K562 (cell line): ENCODE measurements around the gene SRP72. TPM values are rescaled to one million over a fixed set of nuclear protein-coding genes. Genes with fewer than 3 reads are reported as not detected.
A peak's percentile ranks its signal among the peaks of the same experiment; 100 is the strongest.

ENCODE experiments used
- CTCFL ChIP-seq: IDR thresholded peaks from 2 replicates; pipeline ENCODE4 v1.6.1; 2011; ENCODE audit warnings: borderline replicate concordance, low read depth, mild to moderate bottlenecking, moderate library complexity, low read length; ENCODE audit not compliant: insufficient read depth, poor library complexity, severe bottlenecking
- CXXC5 ChIP-seq: fragments of 250-450 bp; sonication (Bioruptor Pico); IDR thresholded peaks from 2 replicates; pipeline ENCODE4 v1.8.0; 2022; ENCODE audit warnings: inconsistent platforms, mild to moderate bottlenecking, moderate library complexity
- ELF1 ChIP-seq: fragments of 200-800 bp; sonication (Bioruptor generic); IDR thresholded peaks from 2 replicates; pipeline ENCODE4 v1.6.1; 2016; ENCODE audit warnings: missing genetic modification characterization, missing compliant biosample characterization
- FOXJ3 ChIP-seq: sonication (generic); formaldehyde crosslinking; IDR thresholded peaks from 2 replicates; pipeline ENCODE4 v1.4.0; 2020; ENCODE audit warnings: mild to moderate bottlenecking, missing genetic modification reagents
- GABPA ChIP-seq: fragments of 200-800 bp; sonication (Bioruptor generic); conservative IDR thresholded peaks from 2 replicates; pipeline ENCODE4 v1.6.1; 2016; ENCODE audit warnings: low read depth, missing genetic modification characterization, missing compliant biosample characterization
- KLF1 ChIP-seq: fragments of 450-650 bp; IDR thresholded peaks from 2 replicates; pipeline ENCODE4 v1.6.1; 2016; ENCODE audit warnings: missing genetic modification characterization, missing compliant biosample characterization
- MBD2 ChIP-seq: sonication (generic); IDR thresholded peaks from 2 replicates; pipeline ENCODE4 v1.6.1; 2016; ENCODE audit warnings: low read depth, borderline replicate concordance
- NR2C2 ChIP-seq, 2 experiments: fragments of 200-800 bp in 1 of 2; sonication (Bioruptor generic) in 1 of 2; sonication (generic) in 1 of 2; formaldehyde crosslinking in 1 of 2; IDR thresholded peaks; 2 replicates each; pipeline versions ENCODE4 v1.6.1 to v1.8.0; 2016 to 2022; ENCODE audit warnings: mild to moderate bottlenecking in 1 of 2, missing compliant biosample characterization in 1 of 2, missing genetic modification characterization in 1 of 2, missing genetic modification reagents in 1 of 2
- SP1 ChIP-seq: sonication (generic); formaldehyde crosslinking; IDR thresholded peaks from 2 replicates; pipeline ENCODE4 v1.8.1; 2022; ENCODE audit warnings: mild to moderate bottlenecking, missing genetic modification reagents
- USF2 ChIP-seq: sonication (generic); formaldehyde crosslinking; IDR thresholded peaks from 2 replicates; pipeline ENCODE4 v1.5.0; 2020; ENCODE audit warnings: missing genetic modification reagents
- ZBTB1 ChIP-seq: sonication (generic); formaldehyde crosslinking; IDR thresholded peaks from 2 replicates; pipeline ENCODE4 v1.8.1; 2023; ENCODE audit warnings: missing genetic modification reagents, low read depth, mild to moderate bottlenecking, borderline replicate concordance
- ZBTB12 ChIP-seq: fragments of 250-450 bp; sonication (Bioruptor Pico); IDR thresholded peaks from 2 replicates; pipeline ENCODE4 v1.4.0; 2020
- ZBTB43 ChIP-seq: sonication (generic); formaldehyde crosslinking; IDR thresholded peaks from 2 replicates; pipeline ENCODE4 v1.8.0; 2023; ENCODE audit warnings: mild to moderate bottlenecking, missing genetic modification reagents
- ZNF518B ChIP-seq: fragments of 250-450 bp; sonication (Bioruptor Pico); IDR thresholded peaks from 2 replicates; pipeline ENCODE4 v1.5.0; 2021; ENCODE audit warnings: mild to moderate bottlenecking, moderate library complexity
- polyA plus RNA-seq, 8 experiments: library from polyadenylated mRNA; depleted of rRNA in 4 of 8; stranded (reverse) in 5 of 8; unstranded in 3 of 8; fragments of >200 nt; fragmentation: Nextera tagmentation in 2 of 8; fragmentation: Illumina TruSeq in 1 of 8; extraction: Ambion mirVana in 2 of 8; extraction: Trizol in 1 of 8; gene quantifications; 2 replicates each; pipeline versions ENCODE4 v1.2.1 to v1.2.3, GENCODE V29; 2011 to 2014; ENCODE audit warnings: inconsistent platforms in 1 of 8, missing spikeins in 1 of 8
- total RNA-seq, 7 experiments: library from RNA; depleted of rRNA in 6 of 7; stranded (reverse); fragments of >200 nt in 6 of 7; fragmentation: Illumina TruSeq in 2 of 7; extraction: Trizol in 2 of 7; gene quantifications; 2 replicates each; pipeline versions ENCODE4 v1.2.1 to v1.2.3, GENCODE V29; 2011 to 2021; ENCODE audit warnings: low replicate concordance in 1 of 7

Gene SRP72
- total and polyA plus RNA-seq, 9 of the 15 experiments (the other 6 are each of a cell fraction or from before 2014, with no cell fraction given): 124 to 341 (median 202) TPM

- no peak for TF ChIP-seq CTCFL
- 0 out of 2 replicates have a peak, but pooled peaks have one; percentile 46 for TF ChIP-seq ZBTB43 (CRISPR knock-in tag)
- TF ChIP-seq MBD2: peak; percentile 65; the same call in 1 of the 2 replicates
- 0 out of 2 replicates have a peak, but pooled peaks have one; percentile 1 for TF ChIP-seq USF2 (CRISPR knock-in tag)
- peak; percentile 89 for TF ChIP-seq SP1 (CRISPR knock-in tag)
- TF ChIP-seq ZNF518B: no peak
- TF ChIP-seq ELF1 (tag): peak; percentile 69; the same call in 1 of the 2 replicates
- no peak for TF ChIP-seq ZBTB1 (CRISPR knock-in tag)
- TF ChIP-seq FOXJ3 (CRISPR knock-in tag): no peak
- TF ChIP-seq GABPA (tag): peak; percentile 97
- TF ChIP-seq KLF1 (tag): no peak
- no peak; the same call in 1 of the 2 replicates for TF ChIP-seq ZBTB12 (CRISPR knock-in tag)
- peak; percentile 99 for TF ChIP-seq NR2C2 (CRISPR knock-in tag; IDR thresholded peaks at IDR 0.05)
- peak; percentile 99 for TF ChIP-seq NR2C2 (tag; IDR thresholded peaks at IDR 0.05)
- TF ChIP-seq CXXC5 (CRISPR knock-in tag): peak; percentile 63
These were observed at the start of gene SRP72 (continued) for GRCh38 chr4:56467284-56468096.
